Liver (tissue), 3 donors: Measurements from ENCODE around the gene ZNF341.

Experiments used
- CTCF ChIP-seq: fragments of 150-350 bp; IDR thresholded peaks from 2 replicates; pipeline ENCODE4 v1.5.1; 2017; ENCODE audit warnings: improper control_type of control experiment, low read depth, low read length; ENCODE audit not compliant: missing input control
- EGR1 ChIP-seq, 2 donors: IDR thresholded peaks; 2 replicates each; pipeline ENCODE4 v1.6.1; 2016 to 2018; ENCODE audit warnings: antibody characterized with exemption in 2 of 2, low read depth in 2 of 2
- FOXA1 ChIP-seq: IDR thresholded peaks from 2 replicates; pipeline ENCODE4 v1.6.1; 2016; ENCODE audit warnings: antibody characterized with exemption
- TAF1 ChIP-seq: conservative IDR thresholded peaks from 2 replicates; pipeline ENCODE4 v1.6.1; 2016; ENCODE audit warnings: antibody characterized with exemption, mild to moderate bottlenecking
- YY1 ChIP-seq: IDR thresholded peaks from 2 replicates; pipeline ENCODE4 v1.6.1; 2016; ENCODE audit warnings: antibody characterized with exemption, mild to moderate bottlenecking
- donor health status: healthy.
- donor health status: healthy.

GRCh38 chr20:33765099-33765498 is 33.3 kb downstream of the ZNF341 start:
- TF ChIP-seq CTCF, result no peak
- no peak for TF ChIP-seq YY1
- no peak for TF ChIP-seq FOXA1
- TF ChIP-seq EGR1 (IDR thresholded peaks at IDR 0.05; ENCODE audit: low read depth in 2 of 2), result no peak
- TF ChIP-seq TAF1, result no peak
